Activated CD4-positive, alpha-beta T cell treated with anti-CD3 and anti-CD28 coated beads for 36 hours (primary cell): Measurements from ENCODE around the gene NRROS. TPM values are rescaled to one million over a fixed set of nuclear protein-coding genes. Genes with fewer than 3 reads are reported as not detected.
"Not testable (repeated sequence)": the region's sequence is repeated elsewhere in the genome, so short reads cannot be mapped to it uniquely, and the experiment has no call there.

ENCODE experiments used
- ATAC-seq: fragments of 200-7000 bp; cut with Tn5 transposase; one replicate; pipeline ENCODE4 v1.10.0; 2021; ENCODE audit warnings: mild to moderate bottlenecking, moderate library complexity
- CTCF ChIA-PET: fragments of 350-600 bp; sonication (Branson Sonifier 250); formaldehyde crosslinking; loops from one replicate; lab custom pipeline; 2021; ENCODE audit warnings: antibody characterized with exemption; lab: Charles Lee
- POLR2A ChIA-PET: fragments of 350-600 bp; sonication (Branson Sonifier 250); formaldehyde crosslinking; loops from one replicate; lab custom pipeline; 2021; ENCODE audit warnings: antibody characterized with exemption, inconsistent platforms; lab: Charles Lee
- DNase-seq: peaks from one replicate; pipeline ENCODE4 v3.0.0-alpha.2; 2020
- H3K27ac Mint-ChIP-seq: one replicate; pipeline ENCODE4 v1.8.0; 2021; ENCODE audit warnings: mixed read lengths
- H3K27me3 Mint-ChIP-seq: one replicate; pipeline ENCODE4 v1.8.0; 2021; ENCODE audit warnings: mixed read lengths
- H3K36me3 Mint-ChIP-seq: one replicate; pipeline ENCODE4 v1.8.0; 2021; ENCODE audit warnings: low read depth, mixed read lengths
- H3K4me1 Mint-ChIP-seq: one replicate; pipeline ENCODE4 v1.8.0; 2021; ENCODE audit warnings: mixed read lengths
- H3K4me3 Mint-ChIP-seq: one replicate; pipeline ENCODE4 v1.8.0; 2021; ENCODE audit warnings: mild to moderate bottlenecking, moderate library complexity, mixed read lengths
- H3K9me3 Mint-ChIP-seq: one replicate; pipeline ENCODE4 v1.8.0; 2021; ENCODE audit warnings: low read depth, mixed read lengths
- intact Hi-C, 2 experiments: fragments of 100-400 bp; cut with DNase I in 1 of 2; cut with micrococcal nuclease in 1 of 2; formaldehyde crosslinking; loops; one replicate each; pipeline versions ENCODE4 v1.14.2 to v1.15.1; 2022 to 2024; cut with DNase I, micrococcal nuclease
- total RNA-seq, 2 experiments: library from RNA; stranded (reverse); gene quantifications; one replicate each; pipeline ENCODE4 v1.2.3, GENCODE V29; 2021

NRROS gene
- total RNA-seq, 2 experiments from 2014 or later: 19.6 to 19.7 TPM

DNA sequence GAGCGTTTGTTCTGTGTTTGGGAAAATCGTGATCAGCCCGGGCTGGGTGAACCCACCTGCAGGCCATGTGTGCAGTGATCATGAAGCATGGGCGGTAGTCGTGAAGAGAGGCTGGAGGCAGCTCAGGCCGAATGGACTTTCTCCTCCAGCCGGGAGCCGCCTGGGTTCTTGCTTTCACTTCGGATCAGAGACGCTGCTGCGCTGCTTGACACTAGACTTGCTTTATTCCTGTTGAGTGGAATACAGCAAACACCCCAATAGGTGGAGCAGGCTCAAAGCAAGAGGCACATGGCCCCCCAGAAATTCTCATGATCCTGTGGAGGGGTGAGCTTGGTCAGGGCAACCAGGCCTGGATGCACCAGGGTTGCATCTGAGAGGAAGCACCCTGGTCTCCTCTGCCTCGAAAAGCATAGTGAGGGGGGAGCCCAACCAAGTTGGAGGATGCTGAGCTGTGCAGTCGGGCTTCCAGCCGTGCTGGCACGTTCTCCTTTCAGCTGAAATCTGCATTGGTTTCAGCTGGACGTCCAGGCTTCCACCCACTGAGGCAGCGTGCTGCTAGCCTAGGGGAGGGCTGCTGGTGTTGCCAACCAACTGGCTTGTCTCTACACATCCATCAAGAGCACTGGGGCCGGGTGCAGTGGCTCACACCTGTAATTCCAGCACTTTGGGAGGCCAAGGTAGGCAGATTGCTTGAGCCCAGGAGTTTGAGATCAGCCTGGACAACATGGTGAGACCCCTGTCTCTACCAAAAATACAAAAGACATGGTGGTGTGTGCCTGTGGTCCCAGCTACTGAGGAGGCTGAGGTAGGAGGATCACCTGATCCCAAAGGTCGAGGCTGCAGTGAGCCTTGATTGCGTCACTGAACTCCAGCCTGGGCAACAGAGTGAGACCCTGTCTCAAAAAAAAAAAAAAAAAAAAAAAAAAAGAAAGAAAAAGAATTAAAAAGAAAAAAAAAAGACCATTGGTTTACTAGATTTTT lies 2.8 kb upstream of the NRROS start:
- Mint-ChIP-seq H3K4me3 (no peak overlapping the region), H3K36me3 (peaks cover 9% of the 10 kb centered on the region), H3K4me1 (peaks cover 53% of the 10 kb centered on the region), H3K9me3 (no peaks in the 10 kb centered on the region), H3K27ac (no peak overlapping the region), H3K27me3 (no peaks in the 10 kb centered on the region)
- no peak for DNase-seq
- intact Hi-C loops: loop anchor here in 1 of 2 experiments (10.0 kb wide), 1 partner anchor 362 kb away; no protein-coding TSS in a partner anchor
- no peak for ATAC-seq
- ChIA-PET POLR2A (no interaction called here), CTCF (interaction anchor here (0.6 to 1.1 kb wide), 3 partner anchors 27 to 171 kb away, joined by 3 read pairs; no protein-coding TSS in a partner anchor)

DNA sequence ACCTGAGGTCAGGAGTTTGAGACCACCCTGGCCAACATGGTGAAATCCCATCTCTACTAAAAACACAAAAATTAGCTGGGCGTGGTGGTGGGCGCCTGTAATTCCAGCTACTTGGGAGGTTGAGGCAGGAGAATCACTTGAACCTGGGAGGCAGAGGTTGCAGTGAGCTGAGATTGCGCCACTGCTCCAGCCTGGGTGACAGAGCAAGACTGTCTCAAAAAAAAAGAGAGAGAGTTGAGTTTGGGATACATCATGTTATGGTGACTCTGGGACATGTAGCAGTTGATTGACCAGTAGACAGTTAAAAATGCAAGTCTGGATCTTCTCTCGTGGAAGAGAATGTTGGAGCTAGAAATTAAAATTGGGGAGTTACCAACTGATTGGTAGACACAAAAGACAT lies 1.6 kb upstream of the NRROS start:
- peaks cover 13% of the 10 kb centered on the region for H3K36me3 Mint-ChIP-seq
- not testable (repeated sequence) for H3K27me3 Mint-ChIP-seq, H3K4me3 Mint-ChIP-seq, ATAC-seq, H3K27ac Mint-ChIP-seq, H3K9me3 Mint-ChIP-seq, DNase-seq
- intact Hi-C loops: loop anchor here (2.0 to 10.0 kb wide), 3 partner anchors 69 to 363 kb away; partner anchors contain the start of genes FBXO45 (in 1 of the 2), RNF168 (in 1 of the 2) and WDR53 (in 1 of the 2)
- ChIA-PET POLR2A (interaction anchor here (0.7 kb wide), 1 partner anchor 461 kb away, joined by 3 read pairs; no protein-coding TSS in a partner anchor), CTCF (interaction anchor here (0.7 to 1.7 kb wide), 3 partner anchors 39 to 157 kb away, joined by 3 to 5 read pairs (median 5); no protein-coding TSS in a partner anchor)
- H3K4me1 Mint-ChIP-seq: peaks cover 60% of the 10 kb centered on the region

DNA sequence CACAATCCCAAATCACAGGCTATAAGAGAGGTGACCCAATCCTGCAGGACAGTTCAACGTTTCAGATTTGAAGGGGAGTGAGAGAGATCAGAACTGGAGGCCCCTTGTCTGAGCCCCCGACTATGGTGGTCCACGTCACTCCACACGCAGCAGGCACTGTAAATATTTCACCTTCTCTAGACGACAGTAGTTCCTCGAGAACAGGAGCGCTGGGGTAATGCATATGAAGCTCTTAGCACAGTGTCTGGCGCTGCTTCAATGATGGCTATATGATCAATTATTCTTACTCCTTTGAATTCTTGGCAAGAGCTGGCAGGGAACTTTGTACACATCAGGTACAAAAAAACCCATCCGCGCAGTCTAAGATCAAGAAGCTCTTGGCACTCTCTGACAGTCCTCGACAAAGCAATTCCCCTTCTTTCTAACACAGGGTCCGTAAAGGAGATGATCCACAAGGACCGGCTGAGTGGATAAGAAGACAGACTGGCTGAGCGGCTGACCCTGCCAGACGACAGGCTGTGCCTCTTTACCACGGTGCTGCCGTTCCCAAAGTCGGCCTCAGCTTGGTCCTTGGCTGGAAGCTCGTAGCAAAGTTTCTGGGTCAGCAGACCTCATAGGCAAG lies 522 bp upstream of the NRROS start:
- H3K4me3 Mint-ChIP-seq: peak overlapping the region; percentile 81
- CTCF ChIA-PET: interaction anchor here (0.7 to 1.7 kb wide), 5 partner anchors 10 to 1094 kb away, joined by 3 to 6 read pairs (median 5); no protein-coding TSS in a partner anchor

DNA sequence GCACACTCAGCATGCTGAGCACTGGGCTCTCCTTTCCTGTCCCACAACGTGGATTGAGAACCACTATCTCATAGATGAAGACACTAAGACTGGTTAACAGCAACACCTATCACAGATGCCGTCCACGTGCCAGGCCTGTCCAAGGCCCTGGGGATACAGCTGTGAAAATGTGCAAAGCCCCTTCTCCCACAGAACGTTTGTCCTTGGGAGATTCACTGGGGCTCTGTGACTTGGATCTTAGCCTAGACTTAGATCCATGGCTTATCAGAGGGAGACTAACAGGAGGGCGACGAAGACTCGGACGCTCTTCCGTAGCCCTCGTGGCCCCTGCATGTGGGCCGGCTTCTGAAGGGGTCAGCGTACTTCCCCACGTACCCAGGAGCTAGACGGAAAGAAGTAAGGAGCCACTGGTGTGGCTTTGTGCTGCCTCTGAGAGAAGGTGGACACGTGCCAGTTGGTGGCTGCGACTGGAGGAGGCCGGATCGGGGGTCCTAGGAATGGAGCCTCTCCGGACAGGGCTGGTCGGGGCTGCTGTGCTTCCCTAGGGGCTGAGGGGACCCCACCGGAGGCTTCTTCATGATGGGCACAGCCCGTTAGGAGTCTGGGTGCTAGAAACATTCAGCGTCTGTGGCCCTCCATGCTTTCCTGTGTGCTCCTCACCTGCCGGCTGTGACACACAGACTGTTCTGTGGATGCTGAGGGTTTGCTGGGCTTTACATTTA lies 964 bp downstream of the NRROS start:
- ChIA-PET POLR2A (interaction anchor here (0.9 kb wide), 1 partner anchor 31 kb away, joined by 5 read pairs; no protein-coding TSS in a partner anchor), CTCF (interaction anchor here (1.0 to 2.3 kb wide), 3 partner anchors 9 to 44 kb away, joined by 3 to 10 read pairs (median 5); no protein-coding TSS in a partner anchor)
- Mint-ChIP-seq H3K27ac (peak overlapping the region; percentile 98), H3K9me3 (no peaks in the 10 kb centered on the region), H3K4me3 (peak overlapping the region; percentile 81), H3K4me1 (peaks cover 70% of the 10 kb centered on the region), H3K27me3 (no peaks in the 10 kb centered on the region), H3K36me3 (peaks cover 22% of the 10 kb centered on the region)
- DNase-seq (peak; percentile 45), ATAC-seq (no peak)
- intact Hi-C loops: loop anchor here (1.0 to 5.0 kb wide), 4 partner anchors 8 to 72 kb away; partner anchors contain the start of genes FBXO45 (in 1 of the 2) and WDR53 (in 1 of the 2)

More for the DNA sequence above, 522 bp upstream of the NRROS start:
- intact Hi-C loops: loop anchor here (1.0 to 10.0 kb wide), 5 partner anchors 30 to 364 kb away; partner anchors contain the start of genes CEP19 (in 1 of the 2), FBXO45 (in 1 of the 2), PIGX (in 1 of the 2) and RNF168 (in 1 of the 2)
- DNase-seq (no peak), ATAC-seq (no peak)
- Mint-ChIP-seq H3K9me3 (no peaks in the 10 kb centered on the region), H3K27ac (peak overlapping the region; percentile 74), H3K27me3 (no peaks in the 10 kb centered on the region), H3K4me1 (peaks cover 60% of the 10 kb centered on the region), H3K36me3 (peaks cover 21% of the 10 kb centered on the region)
- POLR2A ChIA-PET: interaction anchor here (0.6 kb wide), 1 partner anchor 17 kb away, joined by 3 read pairs; no protein-coding TSS in a partner anchor

DNA sequence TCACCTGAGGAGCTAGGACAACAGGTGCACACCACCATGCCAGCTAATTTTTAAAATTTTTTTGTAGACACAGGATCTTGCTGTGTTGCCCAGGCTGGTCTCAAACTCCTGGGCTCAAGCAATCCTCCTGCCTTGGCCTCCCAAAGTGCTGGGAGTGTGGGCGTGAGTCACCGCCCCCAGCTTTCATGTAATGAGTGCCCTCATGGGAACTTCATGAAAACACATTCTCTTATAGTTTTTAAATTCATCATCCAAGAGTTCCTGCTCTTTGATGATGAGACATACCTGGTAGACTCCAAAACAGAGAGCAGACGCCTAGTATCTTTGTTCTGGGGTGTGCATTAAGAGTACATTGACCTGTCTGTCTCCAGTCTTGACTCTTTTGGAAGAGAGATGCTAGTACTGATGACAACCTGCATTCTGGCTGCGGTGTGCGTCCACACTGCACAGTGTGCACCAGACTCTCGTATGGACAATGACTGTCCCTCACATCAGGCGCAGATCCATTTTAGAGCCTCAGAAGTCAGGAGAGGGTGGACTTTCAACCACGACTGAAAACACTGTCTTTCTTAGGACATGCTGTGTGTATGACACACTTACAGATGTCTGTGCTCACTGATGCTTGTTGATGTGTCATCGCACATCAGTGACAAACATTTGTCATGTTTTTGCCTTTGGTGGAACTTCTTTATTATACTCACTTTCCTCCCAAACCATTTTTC lies 2.0 kb downstream of the NRROS start:
- DNase-seq (peak; percentile 82), ATAC-seq (peak; percentile 60)
- POLR2A ChIA-PET: no interaction called here
- Mint-ChIP-seq H3K9me3 (no peaks in the 10 kb centered on the region), H3K4me3 (peak overlapping the region; percentile 81), H3K4me1 (peaks cover 71% of the 10 kb centered on the region), H3K27ac (peak overlapping the region; percentile 98), H3K27me3 (no peaks in the 10 kb centered on the region), H3K36me3 (peaks cover 22% of the 10 kb centered on the region)
- intact Hi-C loops: loop anchor here (1.0 to 5.0 kb wide), 5 partner anchors 9 to 73 kb away; partner anchors contain the start of genes FBXO45 (in 1 of the 2) and WDR53 (in 1 of the 2)
- CTCF ChIA-PET: interaction anchor here (0.9 to 2.3 kb wide), 6 partner anchors 19 to 234 kb away, joined by 3 to 10 read pairs (median 4); partner anchors contain the start of gene PIGX

DNA sequence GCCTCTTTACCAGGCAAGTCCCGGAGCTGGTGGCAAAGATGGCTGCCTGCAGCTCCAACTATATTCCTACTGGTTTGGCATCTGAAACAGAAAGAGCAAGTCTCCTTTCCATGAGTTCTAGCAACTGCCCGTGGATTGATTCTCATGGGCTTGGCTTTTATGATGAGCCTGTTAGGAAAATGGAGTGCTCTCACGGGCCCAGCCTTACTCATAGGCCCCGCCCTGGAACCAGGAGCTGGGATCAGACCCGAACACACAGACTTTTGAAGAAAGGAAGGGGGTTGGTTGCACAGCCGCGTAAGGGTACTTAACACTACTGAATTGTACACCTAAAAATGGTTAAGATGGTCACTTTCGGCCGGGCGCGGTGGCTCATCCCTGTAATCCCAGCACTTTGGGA lies 2.9 kb downstream of the NRROS start:
- no peaks in the 10 kb centered on the region for H3K9me3 Mint-ChIP-seq
- intact Hi-C loops: loop anchor here (2.0 to 5.0 kb wide), 2 partner anchors 40 to 42 kb away; no protein-coding TSS in a partner anchor
- peak overlapping the region; percentile 81 for H3K4me3 Mint-ChIP-seq
- CTCF ChIA-PET: interaction anchor here (0.6 to 2.3 kb wide), 5 partner anchors 33 to 233 kb away, joined by 3 to 10 read pairs (median 4); no protein-coding TSS in a partner anchor
- DNase-seq: no peak
- peaks cover 72% of the 10 kb centered on the region for H3K4me1 Mint-ChIP-seq
- H3K27me3 Mint-ChIP-seq: no peaks in the 10 kb centered on the region
- no peak for ATAC-seq
- peak overlapping the region; percentile 98 for H3K27ac Mint-ChIP-seq
- POLR2A ChIA-PET: interaction anchor here (0.6 to 0.7 kb wide), 2 partner anchors 91 to 1108 kb away, joined by 5 read pairs; no protein-coding TSS in a partner anchor
- H3K36me3 Mint-ChIP-seq: peaks cover 24% of the 10 kb centered on the region

DNA sequence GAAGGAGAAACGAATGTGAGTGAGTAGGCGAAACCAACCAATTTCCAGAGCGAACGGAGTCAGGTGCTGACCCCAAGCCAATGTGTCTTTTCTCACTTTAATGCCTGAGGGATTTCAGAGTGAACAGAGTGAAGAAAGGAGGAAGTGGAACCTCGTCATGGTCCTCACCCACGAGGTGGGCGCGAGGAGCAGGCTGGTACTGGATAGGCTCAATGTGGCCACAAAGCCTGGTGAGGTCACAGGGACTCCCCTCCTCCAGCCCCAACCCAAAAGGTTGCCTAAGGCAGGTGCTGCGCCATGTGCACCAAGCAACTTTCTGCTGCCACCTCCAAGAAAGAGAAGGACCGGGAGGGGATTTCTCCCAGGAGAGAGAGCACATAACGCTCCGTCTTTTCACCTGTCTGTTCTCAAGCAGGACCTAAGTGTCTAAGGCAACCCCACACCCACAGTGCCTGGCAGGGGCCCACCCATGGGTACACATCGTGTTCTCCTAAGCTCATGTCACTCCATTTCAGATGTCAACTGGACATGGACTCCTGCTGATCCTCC lies 3.8 kb downstream of the NRROS start:
- peak; percentile 26 for ATAC-seq
- peak; percentile 75 for DNase-seq
- intact Hi-C loops: loop anchor here (2.0 to 5.0 kb wide), 2 partner anchors 39 to 42 kb away; no protein-coding TSS in a partner anchor

DNA sequence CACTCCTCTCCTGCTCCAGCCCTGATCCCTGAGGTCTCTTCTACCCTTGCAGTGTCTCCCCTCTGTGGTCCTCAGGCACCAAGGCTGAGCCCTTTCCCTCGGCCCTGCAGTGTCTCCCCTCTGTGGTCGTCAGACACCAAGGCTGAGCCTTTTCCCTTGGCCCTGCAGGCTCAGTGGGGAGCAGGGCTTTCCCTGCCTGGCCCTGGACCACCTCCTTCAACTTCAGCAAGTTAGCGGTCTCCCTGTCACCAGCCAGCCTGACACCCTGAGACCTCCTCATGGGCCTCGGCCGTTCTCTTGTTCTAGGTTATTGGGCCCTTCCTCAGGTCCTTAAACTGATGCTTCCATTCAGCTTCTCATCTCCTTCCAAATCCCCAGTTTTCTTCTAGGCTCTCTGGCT lies 4.3 kb downstream of the NRROS start:
- Mint-ChIP-seq H3K27me3 (no peaks in the 10 kb centered on the region), H3K4me1 (peaks cover 70% of the 10 kb centered on the region), H3K9me3 (no peaks in the 10 kb centered on the region), H3K27ac (peak overlapping the region; percentile 98), H3K4me3 (no peak overlapping the region), H3K36me3 (peaks cover 25% of the 10 kb centered on the region)
- intact Hi-C loops: loop anchor here (2.0 to 5.0 kb wide), 2 partner anchors 39 to 41 kb away; no protein-coding TSS in a partner anchor
- ChIA-PET POLR2A (interaction anchor here (0.6 to 1.3 kb wide), 2 partner anchors 14 to 87 kb away, joined by 3 to 4 read pairs; no protein-coding TSS in a partner anchor), CTCF (interaction anchor here (0.6 to 0.7 kb wide), 2 partner anchors 10 to 31 kb away, joined by 3 read pairs; no protein-coding TSS in a partner anchor)
- no peak for DNase-seq
- no peak for ATAC-seq

More for the DNA sequence above, 3.8 kb downstream of the NRROS start:
- peaks cover 24% of the 10 kb centered on the region for H3K36me3 Mint-ChIP-seq
- no peaks in the 10 kb centered on the region for H3K9me3 Mint-ChIP-seq
- ChIA-PET CTCF (no interaction called here), POLR2A (interaction anchor here (0.6 kb wide), 2 partner anchors 88 to 373 kb away, joined by 3 to 5 read pairs; no protein-coding TSS in a partner anchor)
- H3K4me1 Mint-ChIP-seq: peaks cover 70% of the 10 kb centered on the region
- H3K27me3 Mint-ChIP-seq: no peaks in the 10 kb centered on the region
- peak overlapping the region; percentile 98 for H3K27ac Mint-ChIP-seq
- no peak overlapping the region for H3K4me3 Mint-ChIP-seq

DNA sequence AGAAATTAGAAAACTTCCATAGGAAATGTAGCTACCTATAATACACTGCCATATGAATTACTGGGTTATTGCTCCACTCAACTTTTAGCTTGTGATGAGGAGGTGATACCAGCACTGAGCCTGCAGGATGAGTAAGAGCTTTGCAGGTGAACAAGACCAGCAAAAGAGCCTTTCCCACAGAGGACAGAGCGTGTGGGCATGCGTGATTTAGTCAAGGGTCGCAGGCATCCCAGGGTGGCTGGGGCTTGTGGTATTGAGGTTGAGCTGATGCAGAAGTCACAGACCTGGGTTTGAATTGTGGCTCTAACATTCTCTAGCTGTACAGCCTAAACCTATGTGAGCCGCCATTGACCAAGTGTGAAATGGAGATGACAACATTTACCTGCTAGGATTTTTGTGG lies 5.6 kb downstream of the NRROS start:
- Mint-ChIP-seq H3K27ac (no peak overlapping the region), H3K27me3 (no peaks in the 10 kb centered on the region), H3K4me3 (no peak overlapping the region), H3K4me1 (peaks cover 68% of the 10 kb centered on the region), H3K9me3 (no peaks in the 10 kb centered on the region), H3K36me3 (peaks cover 25% of the 10 kb centered on the region)
- CTCF ChIA-PET: interaction anchor here (0.6 to 1.7 kb wide), 7 partner anchors 13 to 103 kb away, joined by 3 to 8 read pairs (median 3); no protein-coding TSS in a partner anchor
- intact Hi-C loops: no loop called here
- ATAC-seq: no peak
- POLR2A ChIA-PET: interaction anchor here (1.1 to 1.3 kb wide), 2 partner anchors 15 to 32 kb away, joined by 3 to 4 read pairs; no protein-coding TSS in a partner anchor
- DNase-seq: peak; percentile 47
